Smooth muscle cell (in vitro differentiated cells): ENCODE data around the gene TMEM139. TPM values are rescaled to one million over a fixed set of nuclear protein-coding genes. Genes with fewer than 3 reads are reported as not detected.

Experiments
- DNase-seq: peaks from one replicate; lab custom pipeline; 2025; ENCODE audit not compliant: unreplicated experiment; lab: John Stamatoyannopoulos, UW
- H2AFZ ChIP-seq: fragments of 200-600 bp; sonication (generic); 2 replicates; pipeline ENCODE4 v1.6.0; 2016; ENCODE audit warnings: antibody characterized with exemption, low read depth, mild to moderate bottlenecking
- H3F3A ChIP-seq: fragments of 200-600 bp; sonication (generic); 2 replicates; pipeline ENCODE4 v1.6.0; 2017; ENCODE audit warnings: antibody characterized with exemption, low read depth
- H3K27ac ChIP-seq: fragments of 200-600 bp; sonication (generic); 2 replicates; pipeline ENCODE4 v1.5.1; 2016; ENCODE audit warnings: low read depth, mild to moderate bottlenecking
- H3K27me3 ChIP-seq: fragments of 200-600 bp; sonication (generic); 2 replicates; pipeline ENCODE4 v1.6.1; 2016; ENCODE audit warnings: low read depth, mild to moderate bottlenecking
- H3K36me3 ChIP-seq: fragments of 200-600 bp; sonication (generic); 2 replicates; pipeline ENCODE4 v1.5.1; 2016; ENCODE audit warnings: low read depth
- H3K4me1 ChIP-seq: fragments of 200-600 bp; sonication (generic); 2 replicates; pipeline ENCODE4 v1.5.1; 2016; ENCODE audit warnings: low read depth
- H3K4me2 ChIP-seq: fragments of 200-600 bp; sonication (generic); 2 replicates; pipeline ENCODE4 v1.6.0; 2016; ENCODE audit warnings: mild to moderate bottlenecking
- H3K4me3 ChIP-seq: fragments of 200-600 bp; sonication (generic); 2 replicates; pipeline ENCODE4 v1.5.1; 2016; ENCODE audit warnings: mild to moderate bottlenecking
- H3K79me2 ChIP-seq: fragments of 200-600 bp; sonication (generic); 2 replicates; pipeline ENCODE4 v1.6.0; 2016; ENCODE audit warnings: low read depth, mild to moderate bottlenecking
- H3K9ac ChIP-seq: fragments of 200-600 bp; sonication (generic); 2 replicates; pipeline ENCODE4 v1.6.0; 2016; ENCODE audit warnings: low read depth
- H3K9me3 ChIP-seq: fragments of 200-600 bp; sonication (generic); replicated peaks from 2 replicates; pipeline ENCODE4 v1.5.1; 2016; ENCODE audit warnings: low read depth
- H4K20me1 ChIP-seq: fragments of 200-600 bp; sonication (generic); 2 replicates; pipeline ENCODE4 v1.6.0; 2016; ENCODE audit warnings: low read depth
- CTCF ChIP-seq: fragments of 200-600 bp; sonication (generic); IDR thresholded peaks from 2 replicates; pipeline ENCODE4 v1.5.1; 2017; ENCODE audit warnings: borderline replicate concordance, mild to moderate bottlenecking, antibody characterized with exemption; ENCODE audit not compliant: insufficient read depth, poor library complexity, severe bottlenecking
- WGBS: methylation state at CpG from one replicate; pipeline ENCODE4 v1.1.7; 2016; ENCODE audit warnings: low lambda C conversion rate; 5-methylcytosine and 5-hydroxymethylcytosine counted together
- polyA plus RNA-seq: library from polyadenylated mRNA; unstranded; fragments of >200 nt; fragmentation: Nextera tagmentation; extraction: Ambion mirVana; gene quantifications from 2 replicates; pipeline ENCODE4 v1.2.1, GENCODE V29; 2016
- total RNA-seq: library from RNA; depleted of rRNA; stranded (reverse); fragments of >200 nt; gene quantifications from 2 replicates; pipeline ENCODE4 v1.2.3, GENCODE V29; 2014

The TMEM139 gene
- total and polyA plus RNA-seq, 2 experiments from 2014 or later: 0.93 to 9.1 TPM

- peak overlapping the region; percentile 85 for H3K27ac ChIP-seq
- 92% methylated on average over 1 of the region's 1 CpG for WGBS
- H3K9ac ChIP-seq: peak overlapping the region; percentile 72
Measured at GRCh38 chr7:143280160-143280559, 4.6 kb upstream of the TMEM139 start.

GRCh38 chr7:143280566-143280965 lies 4.2 kb upstream of the TMEM139 start:
- Histone ChIP-seq H3F3A (no peaks in the 10 kb centered on the region), H3K4me3 (no peak overlapping the region), H3K79me2 (no peaks in the 10 kb centered on the region), H4K20me1 (no peaks in the 10 kb centered on the region), H3K9ac (no peak overlapping the region), H2AFZ (no peak overlapping the region), H3K4me2 (no peak overlapping the region), H3K36me3 (no peaks in the 10 kb centered on the region), H3K27ac (peak overlapping the region; percentile 85), H3K9me3 (no peaks in the 10 kb centered on the region), H3K4me1 (no peaks in the 10 kb centered on the region), H3K27me3 (no peaks in the 10 kb centered on the region)
- DNase-seq: no peak
- no peak for TF ChIP-seq CTCF
- WGBS: 88% methylated on average over 2 of the region's 2 CpGs

More at GRCh38 chr7:143280160-143280559, 4.6 kb upstream of the TMEM139 start:
- no peaks in the 10 kb centered on the region for H3K36me3 ChIP-seq
- no peak for DNase-seq
- H2AFZ ChIP-seq: peak overlapping the region; percentile 1
- no peak for TF ChIP-seq CTCF
- no peaks in the 10 kb centered on the region for H3K4me1 ChIP-seq
- peak overlapping the region; percentile 38 for H3K4me2 ChIP-seq
- H3K9me3 ChIP-seq: no peaks in the 10 kb centered on the region
- H3F3A ChIP-seq: no peaks in the 10 kb centered on the region
- no peaks in the 10 kb centered on the region for H4K20me1 ChIP-seq
- H3K79me2 ChIP-seq: no peaks in the 10 kb centered on the region
- H3K4me3 ChIP-seq: no peak overlapping the region
- H3K27me3 ChIP-seq: no peaks in the 10 kb centered on the region

- Histone ChIP-seq H3K4me3 (no peak overlapping the region), H3K4me1 (no peaks in the 10 kb centered on the region), H3F3A (no peaks in the 10 kb centered on the region), H3K27ac (no peak overlapping the region), H3K9me3 (no peaks in the 10 kb centered on the region), H4K20me1 (no peaks in the 10 kb centered on the region), H3K36me3 (no peaks in the 10 kb centered on the region), H2AFZ (no peak overlapping the region), H3K27me3 (no peaks in the 10 kb centered on the region), H3K9ac (no peak overlapping the region), H3K4me2 (no peak overlapping the region), H3K79me2 (no peaks in the 10 kb centered on the region)
- TF ChIP-seq CTCF: no peak
- WGBS: 93% methylated on average over 2 of the region's 2 CpGs
- DNase-seq: no peak
Measured at GRCh38 chr7:143281529-143281928, 3.2 kb upstream of the TMEM139 start.

GRCh38 chr7:143282124-143282523 lies 2.6 kb upstream of the TMEM139 start:
- Histone ChIP-seq H3K4me2 (no peak overlapping the region), H2AFZ (no peak overlapping the region), H3K9ac (no peak overlapping the region), H3K36me3 (no peaks in the 10 kb centered on the region), H3K9me3 (no peaks in the 10 kb centered on the region), H4K20me1 (no peaks in the 10 kb centered on the region), H3K4me1 (no peaks in the 10 kb centered on the region), H3K27ac (no peak overlapping the region), H3F3A (peaks cover 4% of the 10 kb centered on the region), H3K79me2 (no peaks in the 10 kb centered on the region), H3K27me3 (no peaks in the 10 kb centered on the region), H3K4me3 (no peak overlapping the region)
- no peak for DNase-seq
- no peak for TF ChIP-seq CTCF
- 92% methylated on average over 8 of the region's 8 CpGs for whole genome bisulfite sequencing
